ENCODE data around the gene DPPA3. TPM values are rescaled to one million over a fixed set of nuclear protein-coding genes. Genes with fewer than 3 reads are reported as not detected.

DPPA3 gene
- total and polyA plus RNA-seq, 9 of the 15 experiments (the other 6 are each of a cell fraction or from before 2014, with no cell fraction given): not detected

GRCh38 chr12:7732993-7733392, 21.8 kb downstream of the DPPA3 start:
- ATAC-seq: no peak

GRCh38 chr12:7747246-7747645, 36.0 kb downstream of the DPPA3 start, which contains the start of gene CLEC4C:
TSS of gene CLEC4C (minus strand) at chr12:7747375. CDS start at chr12:7747348, 27 bp downstream.
- no peak within 1 kb of the TSS for H2AFZ ChIP-seq (ENCODE audit: low read depth, low read length)
- ATAC-seq (no peak), FAIRE-seq (no peak), DNase-seq (ENCODE audit: extremely low read depth in 1 of 4, low spot score in 3 of 4) (no peak)
- intact Hi-C loops (cut with micrococcal nuclease): no loop called here
- in situ Hi-C loops (cut with MboI): no loop called here
- no peak within 1 kb of the TSS for H3K27ac ChIP-seq (ENCODE audit: extremely low read depth, low read depth, low read length)
- H3K36me3 ChIP-seq (ENCODE audit: control insufficient read depth, insufficient read depth, low read length): no peaks in the 10 kb centered on the region
- CTCF ChIA-PET (ENCODE audit: low intra/inter-chr PET ratio): no interaction called here
- no peaks in the 10 kb centered on the region for H3K79me2 ChIP-seq (ENCODE audit: control insufficient read depth, insufficient read depth, low read length)
- no peaks in the 10 kb centered on the region for H3K9me3 ChIP-seq (replicated peaks; ENCODE audit: control insufficient read depth, insufficient read depth, low read depth, low read length)
- WGBS (ENCODE audit: insufficient coverage, low coverage, missing lambda C conversion rate): 14% methylated on average over 4 of the region's 5 CpGs
- H4K20me1 ChIP-seq (replicated peaks; ENCODE audit: control insufficient read depth, insufficient read depth, low read length): no peaks in the 10 kb centered on the region
- H3K4me2 ChIP-seq (ENCODE audit: insufficient read depth, low read length): no peak within 1 kb of the TSS
- BruUV-seq (replicated peaks): no TSS peak
- POLR2A ChIA-PET: no interaction called here
- 0 out of 5 replicates have a peak, but pooled peaks cover 0 to 4% of the 10 kb centered on the region in 2 experiments for H3K27me3 ChIP-seq (ENCODE audit: control insufficient read depth in 2 of 2, insufficient read depth in 2 of 2, low read length in 2 of 2)
- H3K4me3 ChIP-seq: no peak within 1 kb of the TSS
- no peaks in the 10 kb centered on the region for H3K9me1 ChIP-seq (ENCODE audit: control insufficient read depth, insufficient read depth, low read length)
- H3K9ac ChIP-seq (ENCODE audit: insufficient read depth in 1 of 2, low read depth in 2 of 2, low read length in 2 of 2): no peak within 1 kb of the TSS
- no peaks in the 10 kb centered on the region; a peak in 1 of 5 replicates for H3K4me1 ChIP-seq (replicated peaks in 1 of 2; ENCODE audit: control insufficient read depth in 2 of 2, insufficient read depth in 2 of 2, low read length in 2 of 2)
- TF ChIP-seq RFX7 (CRISPR knock-in tag; IDR thresholded peaks at IDR 0.05): no peak
- TF ChIP-seq PHB (CRISPR knock-in tag; IDR thresholded peaks at IDR 0.05): no peak
- TF ChIP-seq PPARD (CRISPR knock-in tag; IDR thresholded peaks at IDR 0.05): no peak
- no peak for TF ChIP-seq TAF15 (IDR thresholded peaks at IDR 0.05; ENCODE audit: low read depth, low read length)
- no peak for TF ChIP-seq ZNF3 (CRISPR knock-in tag; IDR thresholded peaks at IDR 0.05)
- TF ChIP-seq ZNF395 (CRISPR knock-in tag; IDR thresholded peaks at IDR 0.05): no peak
- TF ChIP-seq JUN (IDR thresholded peaks at IDR 0.05; ENCODE audit: borderline replicate concordance, low read depth, low read length): no peak
- no peak for TF ChIP-seq JUN (CRISPR knock-in tag; IDR thresholded peaks at IDR 0.05; ENCODE audit: borderline replicate concordance)
- TF ChIP-seq ZNF354B (CRISPR knock-in tag; IDR thresholded peaks at IDR 0.05): no peak
- TF ChIP-seq ZNF707 (CRISPR knock-in tag; conservative IDR thresholded peaks at IDR 0.05): no peak

More at GRCh38 chr12:7732993-7733392, 21.8 kb downstream of the DPPA3 start:
- H3K4me3 ChIP-seq: no peak overlapping the region
- H3K79me2 ChIP-seq (ENCODE audit: control insufficient read depth, insufficient read depth, low read length): no peaks in the 10 kb centered on the region
- ChIA-PET POLR2A (no interaction called here), CTCF (ENCODE audit: low intra/inter-chr PET ratio) (no interaction called here)
- WGBS (ENCODE audit: insufficient coverage, low coverage, missing lambda C conversion rate): 4% methylated on average over 3 of the region's 3 CpGs
- TF ChIP-seq NFIC (IDR thresholded peaks at IDR 0.05): peak; percentile 56
- no peak for TF ChIP-seq ZBTB43 (CRISPR knock-in tag; IDR thresholded peaks at IDR 0.05)
- intact Hi-C loops (cut with micrococcal nuclease): no loop called here
- H4K20me1 ChIP-seq (replicated peaks; ENCODE audit: control insufficient read depth, insufficient read depth, low read length): no peaks in the 10 kb centered on the region
- in situ Hi-C loops (cut with MboI): no loop called here
- no peaks in the 10 kb centered on the region for H3K9me1 ChIP-seq (ENCODE audit: control insufficient read depth, insufficient read depth, low read length)
- no TSS peak for BruUV-seq (replicated peaks)
- no peak overlapping the region for H3K4me2 ChIP-seq (ENCODE audit: insufficient read depth, low read length)
- H3K27ac ChIP-seq (ENCODE audit: extremely low read depth, low read depth, low read length): no peak overlapping the region
- DNase-seq (ENCODE audit: extremely low read depth in 1 of 4, low spot score in 3 of 4) (no peak), FAIRE-seq (no peak)
- H3K4me1 ChIP-seq (replicated peaks in 1 of 2; ENCODE audit: control insufficient read depth in 2 of 2, insufficient read depth in 2 of 2, low read length in 2 of 2): 0 out of 5 replicates have a peak, but pooled peaks cover 0 to 3% of the 10 kb centered on the region in 2 experiments
- no peaks in the 10 kb centered on the region for H3K9me3 ChIP-seq (replicated peaks; ENCODE audit: control insufficient read depth, insufficient read depth, low read depth, low read length)
- no peak overlapping the region for H3K9ac ChIP-seq (ENCODE audit: insufficient read depth in 1 of 2, low read depth in 2 of 2, low read length in 2 of 2)
- no peaks in the 10 kb centered on the region for H3K27me3 ChIP-seq (ENCODE audit: control insufficient read depth in 2 of 2, insufficient read depth in 2 of 2, low read length in 2 of 2)
- H2AFZ ChIP-seq (ENCODE audit: low read depth, low read length): no peak overlapping the region
- H3K36me3 ChIP-seq (ENCODE audit: control insufficient read depth, insufficient read depth, low read length): no peaks in the 10 kb centered on the region

Data from K562 (cell line).